ENCODE results near the gene GALNT16. TPM values are rescaled to one million over a fixed set of nuclear protein-coding genes. Genes with fewer than 3 reads are reported as not detected.

GALNT16 gene
- total RNA-seq, 1 experiment from 2014 or later: 3.8 TPM

- no peaks in the 10 kb centered on the region for H3K4me1 ChIP-seq
- H3K36me3 ChIP-seq (ENCODE audit: control insufficient read depth, insufficient read depth, low read length): no peaks in the 10 kb centered on the region
- H3K4me3 Mint-ChIP-seq (ENCODE audit: unreplicated experiment): no peak overlapping the region
- intact Hi-C loops (cut with micrococcal nuclease; ENCODE audit: unreplicated experiment): no loop called here
- no peak overlapping the region for H3K27ac Mint-ChIP-seq (ENCODE audit: unreplicated experiment)
- no TSS peak for BruUV-seq (replicated peaks)
- H3K36me3 Mint-ChIP-seq (ENCODE audit: insufficient read depth, unreplicated experiment): no peaks in the 10 kb centered on the region
- no peaks in the 10 kb centered on the region for H3K9me3 ChIP-seq
- H3K4me3 ChIP-seq (ENCODE audit: low read depth, low read length): no peak overlapping the region
- POLR2A ChIA-PET: no interaction called here
- H3K27me3 ChIP-seq (replicated peaks; ENCODE audit: control insufficient read depth, insufficient read depth, low read length): no peaks in the 10 kb centered on the region
- H3K4me1 Mint-ChIP-seq (ENCODE audit: low read depth, unreplicated experiment): no peaks in the 10 kb centered on the region
- CTCF ChIA-PET: no interaction called here
- no peaks in the 10 kb centered on the region for H3K27me3 Mint-ChIP-seq (ENCODE audit: insufficient read depth, unreplicated experiment)
- no peaks in the 10 kb centered on the region for H3K9me3 Mint-ChIP-seq (ENCODE audit: unreplicated experiment)
- TF ChIP-seq, protein P1, sequence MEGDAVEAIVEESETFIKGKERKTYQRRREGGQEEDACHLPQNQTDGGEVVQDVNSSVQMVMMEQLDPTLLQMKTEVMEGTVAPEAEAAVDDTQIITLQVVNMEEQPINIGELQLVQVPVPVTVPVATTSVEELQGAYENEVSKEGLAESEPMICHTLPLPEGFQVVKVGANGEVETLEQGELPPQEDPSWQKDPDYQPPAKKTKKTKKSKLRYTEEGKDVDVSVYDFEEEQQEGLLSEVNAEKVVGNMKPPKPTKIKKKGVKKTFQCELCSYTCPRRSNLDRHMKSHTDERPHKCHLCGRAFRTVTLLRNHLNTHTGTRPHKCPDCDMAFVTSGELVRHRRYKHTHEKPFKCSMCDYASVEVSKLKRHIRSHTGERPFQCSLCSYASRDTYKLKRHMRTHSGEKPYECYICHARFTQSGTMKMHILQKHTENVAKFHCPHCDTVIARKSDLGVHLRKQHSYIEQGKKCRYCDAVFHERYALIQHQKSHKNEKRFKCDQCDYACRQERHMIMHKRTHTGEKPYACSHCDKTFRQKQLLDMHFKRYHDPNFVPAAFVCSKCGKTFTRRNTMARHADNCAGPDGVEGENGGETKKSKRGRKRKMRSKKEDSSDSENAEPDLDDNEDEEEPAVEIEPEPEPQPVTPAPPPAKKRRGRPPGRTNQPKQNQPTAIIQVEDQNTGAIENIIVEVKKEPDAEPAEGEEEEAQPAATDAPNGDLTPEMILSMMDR (IDR thresholded peaks at IDR 0.05; ENCODE audit: insufficient read depth in 1 of 2, low read depth in 1 of 2, low read length in 1 of 2, severe bottlenecking in 1 of 2, unreplicated experiment in 1 of 2): no peak
- DNase-seq: no peak
Observed at GRCh38 chr14:69268223-69268622, 8.3 kb downstream of the GALNT16 start.

GRCh38 chr14:69268763-69269162 is 8.8 kb downstream of the GALNT16 start:
- BruUV-seq (replicated peaks): no TSS peak
- H3K9me3 Mint-ChIP-seq (ENCODE audit: unreplicated experiment): no peaks in the 10 kb centered on the region
- Histone ChIP-seq H3K4me1 (no peaks in the 10 kb centered on the region), H3K27me3 (replicated peaks; ENCODE audit: control insufficient read depth, insufficient read depth, low read length) (no peaks in the 10 kb centered on the region), H3K4me3 (ENCODE audit: low read depth, low read length) (no peak overlapping the region), H3K36me3 (ENCODE audit: control insufficient read depth, insufficient read depth, low read length) (no peaks in the 10 kb centered on the region), H3K9me3 (no peaks in the 10 kb centered on the region)
- H3K4me3 Mint-ChIP-seq (ENCODE audit: unreplicated experiment): no peak overlapping the region
- no peaks in the 10 kb centered on the region for H3K4me1 Mint-ChIP-seq (ENCODE audit: low read depth, unreplicated experiment)
- H3K27me3 Mint-ChIP-seq (ENCODE audit: insufficient read depth, unreplicated experiment): no peaks in the 10 kb centered on the region
- H3K27ac Mint-ChIP-seq (ENCODE audit: unreplicated experiment): no peak overlapping the region
- TF ChIP-seq, protein P1 (IDR thresholded peaks at IDR 0.05; ENCODE audit: insufficient read depth in 1 of 2, low read depth in 1 of 2, low read length in 1 of 2, severe bottlenecking in 1 of 2, unreplicated experiment in 1 of 2): no peak
- intact Hi-C loops (cut with micrococcal nuclease; ENCODE audit: unreplicated experiment): no loop called here
- POLR2A ChIA-PET: no interaction called here
- DNase-seq: no peak
- CTCF ChIA-PET: no interaction called here
- H3K36me3 Mint-ChIP-seq (ENCODE audit: insufficient read depth, unreplicated experiment): no peaks in the 10 kb centered on the region

- DNase-seq: no peak
- Histone ChIP-seq H3K27me3 (replicated peaks; ENCODE audit: control insufficient read depth, insufficient read depth, low read length) (no peaks in the 10 kb centered on the region), H3K4me3 (ENCODE audit: low read depth, low read length) (no peak overlapping the region), H3K4me1 (no peaks in the 10 kb centered on the region), H3K36me3 (ENCODE audit: control insufficient read depth, insufficient read depth, low read length) (no peaks in the 10 kb centered on the region), H3K9me3 (no peaks in the 10 kb centered on the region)
- ChIA-PET CTCF (interaction anchor here (1.7 kb wide), 1 partner anchor 8 kb away, joined by 4 read pairs; no protein-coding TSS in a partner anchor), POLR2A (no interaction called here)
- Mint-ChIP-seq H3K4me3 (ENCODE audit: unreplicated experiment) (no peak overlapping the region), H3K36me3 (ENCODE audit: insufficient read depth, unreplicated experiment) (no peaks in the 10 kb centered on the region), H3K27ac (ENCODE audit: unreplicated experiment) (no peak overlapping the region), H3K4me1 (ENCODE audit: low read depth, unreplicated experiment) (no peaks in the 10 kb centered on the region), H3K9me3 (ENCODE audit: unreplicated experiment) (no peaks in the 10 kb centered on the region), H3K27me3 (ENCODE audit: insufficient read depth, unreplicated experiment) (no peaks in the 10 kb centered on the region)
- intact Hi-C loops (cut with micrococcal nuclease; ENCODE audit: unreplicated experiment): no loop called here
- no TSS peak for BruUV-seq (replicated peaks)
- TF ChIP-seq, protein P1 (IDR thresholded peaks at IDR 0.05; ENCODE audit: insufficient read depth in 1 of 2, low read depth in 1 of 2, low read length in 1 of 2, severe bottlenecking in 1 of 2, unreplicated experiment in 1 of 2): no peak
Observed at GRCh38 chr14:69269381-69269780, 9.4 kb downstream of the GALNT16 start.
